GM06990 (cell line): ENCODE measurements around the gene WDR59.
A peak's percentile ranks its signal among the peaks of the same experiment; 100 is the strongest.

Source experiments
- DNase-seq: peaks from one replicate; pipeline ENCODE4 v3.0.0-alpha.2; 2011; ENCODE audit not compliant: insufficient read length; ENCODE audit errors: extremely low read depth
- H3K27me3 ChIP-seq: replicated peaks from 2 replicates; pipeline ENCODE4 v1.6.0; 2011; ENCODE audit warnings: low read length; ENCODE audit not compliant: control insufficient read depth, insufficient read depth
- H3K36me3 ChIP-seq: 2 replicates; pipeline ENCODE4 v1.5.1; 2011; ENCODE audit warnings: low read length; ENCODE audit not compliant: control insufficient read depth, insufficient read depth
- H3K4me3 ChIP-seq: replicated peaks from 2 replicates; pipeline ENCODE4 v1.5.1; 2011; ENCODE audit warnings: low read depth, mild to moderate bottlenecking, control low read depth, low read length
- CTCF ChIP-seq: IDR thresholded peaks from 2 replicates; pipeline ENCODE4 v1.5.1; 2011; ENCODE audit warnings: low read length, control low read depth, mild to moderate bottlenecking, inconsistent platforms; ENCODE audit not compliant: insufficient read depth, poor library complexity, severe bottlenecking

Gene WDR59

GRCh38 chr16:75010427-75010826 lies 25.5 kb upstream of the WDR59 start:
- no peaks in the 10 kb centered on the region for H3K36me3 ChIP-seq
- DNase-seq, result peak; percentile 26
- TF ChIP-seq CTCF, result no peak
- no peaks in the 10 kb centered on the region for H3K27me3 ChIP-seq
- H3K4me3 ChIP-seq, result no peak overlapping the region

- Histone ChIP-seq H3K36me3 (no peaks in the 10 kb centered on the region), H3K4me3 (no peak overlapping the region), H3K27me3 (no peaks in the 10 kb centered on the region)
- TF ChIP-seq CTCF, result no peak
- peak; percentile 45 for DNase-seq
Measured at GRCh38 chr16:75007443-75007842, 22.5 kb upstream of the WDR59 start.

GRCh38 chr16:75005697-75006096 lies 20.8 kb upstream of the WDR59 start:
- Histone ChIP-seq H3K4me3 (no peak overlapping the region), H3K36me3 (no peaks in the 10 kb centered on the region), H3K27me3 (no peaks in the 10 kb centered on the region)
- no peak for DNase-seq
- TF ChIP-seq CTCF, result no peak

GRCh38 chr16:75004460-75004859 lies 19.5 kb upstream of the WDR59 start:
- DNase-seq, result no peak
- H3K36me3 ChIP-seq, result no peaks in the 10 kb centered on the region
- no peak for TF ChIP-seq CTCF
- no peaks in the 10 kb centered on the region for H3K27me3 ChIP-seq
- no peak overlapping the region for H3K4me3 ChIP-seq

- DNase-seq, result no peak
- no peak for TF ChIP-seq CTCF
- Histone ChIP-seq H3K36me3 (no peaks in the 10 kb centered on the region), H3K4me3 (no peak overlapping the region), H3K27me3 (no peaks in the 10 kb centered on the region)
Measured at GRCh38 chr16:75003931-75004330, 19.0 kb upstream of the WDR59 start.

GRCh38 chr16:75002474-75002873 lies 17.6 kb upstream of the WDR59 start:
- Histone ChIP-seq H3K36me3 (no peaks in the 10 kb centered on the region), H3K4me3 (no peak overlapping the region), H3K27me3 (no peaks in the 10 kb centered on the region)
- TF ChIP-seq CTCF, result no peak
- DNase-seq, result no peak
